ENCODE measurements around the gene TMEM62.
A peak's percentile ranks its signal among the peaks of the same experiment; 100 is the strongest.
"Not testable (repeated sequence)": the region's sequence is repeated elsewhere in the genome, so short reads cannot be mapped to it uniquely, and the experiment has no call there.

TMEM62 gene

GRCh38 chr15:43187544-43188155 lies 54.3 kb downstream of the TMEM62 start:
- Histone ChIP-seq H3K4me1 (peaks cover 23% of the 10 kb centered on the region), H3K9me3 (no peaks in the 10 kb centered on the region), H3K36me3 (peaks cover 44% of the 10 kb centered on the region), H4K20me1 (peaks cover 20% of the 10 kb centered on the region; the same call in 1 of the 2 replicates), H3K9ac (no peak overlapping the region), H3K27me3 (no peaks in the 10 kb centered on the region), H3K4me3 (no peak overlapping the region), H3K27ac (no peak overlapping the region), H3K4me2 (peak overlapping the region; percentile 98)
- no peak for TF ChIP-seq Cebpa-rat (IDR thresholded peaks at IDR 0.05)

DNA sequence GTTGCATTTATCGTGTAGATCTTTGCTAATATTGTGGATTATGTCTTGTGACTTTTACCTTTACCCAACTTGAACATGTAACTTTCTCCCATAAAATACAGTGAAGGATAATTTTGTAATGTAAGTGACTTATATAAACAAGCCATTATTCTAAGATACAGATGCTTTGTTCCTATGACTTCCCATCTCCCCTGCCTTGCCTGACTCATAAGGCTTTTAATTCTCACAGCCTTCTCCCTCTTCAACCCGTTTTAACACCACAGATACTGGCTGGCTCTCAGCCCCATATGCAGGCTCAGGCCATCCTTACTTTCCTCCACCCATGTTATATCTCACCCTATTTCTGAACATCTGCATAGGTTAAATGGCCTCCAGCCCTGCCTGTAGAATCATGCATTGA lies 55.9 kb downstream of the TMEM62 start:
- no peak overlapping the region for H3K4me3 ChIP-seq
- H3K4me2 ChIP-seq: no peak overlapping the region

GRCh38 chr15:43190178-43190577 lies 56.8 kb downstream of the TMEM62 start:
- H3K4me3 ChIP-seq: no peak overlapping the region
- H3K27ac ChIP-seq: no peak overlapping the region
- TF ChIP-seq Cebpa-rat (IDR thresholded peaks at IDR 0.05): no peak
- no peak overlapping the region for H3K4me2 ChIP-seq
- H4K20me1 ChIP-seq: peaks cover 20% of the 10 kb centered on the region; the same call in 1 of the 2 replicates
- H3K27me3 ChIP-seq: no peaks in the 10 kb centered on the region
- H3K36me3 ChIP-seq: peaks cover 61% of the 10 kb centered on the region
- H3K9ac ChIP-seq: no peak overlapping the region
- H3K4me1 ChIP-seq: peaks cover 16% of the 10 kb centered on the region
- no peaks in the 10 kb centered on the region for H3K9me3 ChIP-seq

More for the DNA sequence above, 55.9 kb downstream of the TMEM62 start:
- H3K36me3 ChIP-seq: peaks cover 54% of the 10 kb centered on the region
- TF ChIP-seq Cebpa-rat (IDR thresholded peaks at IDR 0.05): no peak
- H3K27me3 ChIP-seq: no peaks in the 10 kb centered on the region
- H3K4me1 ChIP-seq: peaks cover 16% of the 10 kb centered on the region
- no peaks in the 10 kb centered on the region for H3K9me3 ChIP-seq
- H3K27ac ChIP-seq: no peak overlapping the region
- H3K9ac ChIP-seq: no peak overlapping the region
- H4K20me1 ChIP-seq: peaks cover 20% of the 10 kb centered on the region; the same call in 1 of the 2 replicates

- Histone ChIP-seq H3K9ac (no peak overlapping the region), H3K36me3 (peaks cover 88% of the 10 kb centered on the region), H4K20me1 (no peaks in the 10 kb centered on the region), H3K4me3 (no peak overlapping the region), H3K4me2 (no peak overlapping the region), H3K4me1 (peaks cover 7% of the 10 kb centered on the region), H3K27ac (no peak overlapping the region), H3K27me3 (no peaks in the 10 kb centered on the region), H3K9me3 (peaks cover 21% of the 10 kb centered on the region)
- TF ChIP-seq Cebpa-rat (IDR thresholded peaks at IDR 0.05): no peak
Observed at GRCh38 chr15:43193710-43194109, 60.3 kb downstream of the TMEM62 start.

- peaks cover 32% of the 10 kb centered on the region for H3K9me3 ChIP-seq
- peaks cover 89% of the 10 kb centered on the region for H3K36me3 ChIP-seq
- no peak overlapping the region for H3K27ac ChIP-seq
- no peak overlapping the region for H3K4me2 ChIP-seq
- H3K4me1 ChIP-seq: peaks cover 9% of the 10 kb centered on the region
- H3K9ac ChIP-seq: no peak overlapping the region
- no peak for TF ChIP-seq Cebpa-rat (IDR thresholded peaks at IDR 0.05)
- no peaks in the 10 kb centered on the region for H4K20me1 ChIP-seq
- no peak overlapping the region for H3K4me3 ChIP-seq
- H3K27me3 ChIP-seq: no peaks in the 10 kb centered on the region
Observed at GRCh38 chr15:43194795-43195194, 61.4 kb downstream of the TMEM62 start.

DNA sequence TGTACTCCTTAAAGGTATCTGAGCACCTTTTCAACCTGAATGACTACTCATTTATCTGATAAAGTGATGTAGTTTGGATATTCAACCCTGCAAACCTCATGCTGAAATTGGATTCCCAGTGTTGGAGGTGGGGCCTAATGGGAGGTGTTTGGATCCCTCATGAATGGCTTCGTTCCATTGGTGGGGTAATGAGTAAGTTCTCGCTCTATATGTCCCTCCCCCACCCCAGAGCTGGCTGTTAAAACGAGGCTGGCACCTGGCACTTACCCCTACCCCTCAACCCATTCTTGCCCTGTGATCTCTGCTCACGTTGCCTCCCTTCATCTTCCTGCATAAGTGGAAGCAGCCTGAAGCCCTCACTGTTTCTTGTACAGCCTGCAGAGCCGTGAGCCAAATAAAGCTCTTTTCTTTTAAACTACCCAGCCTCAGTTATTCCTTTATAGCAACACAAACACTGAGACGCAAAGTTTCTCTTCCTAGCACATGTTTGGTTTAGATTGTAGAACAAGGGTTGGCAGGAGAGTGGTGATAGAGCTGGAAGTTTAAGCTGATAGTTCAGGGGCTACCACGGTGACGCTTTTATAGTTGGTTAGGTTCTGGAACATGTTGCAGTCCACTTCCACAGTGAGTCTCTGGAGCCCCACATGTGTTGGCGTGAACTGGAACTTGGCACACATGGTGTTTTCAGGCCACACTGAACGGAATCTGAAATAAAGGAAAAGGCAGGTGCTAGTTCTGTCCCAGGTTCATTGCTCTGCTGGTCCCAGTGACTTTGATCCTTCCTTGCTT lies 63.6 kb downstream of the TMEM62 start:
- Histone ChIP-seq H3K4me2 (no peak overlapping the region), H3K9ac (no peak overlapping the region), H3K27me3 (no peaks in the 10 kb centered on the region), H3K27ac (no peak overlapping the region), H3K4me3 (no peak overlapping the region), H3K36me3 (peaks cover 67% of the 10 kb centered on the region), H3K4me1 (peaks cover 11% of the 10 kb centered on the region), H3K9me3 (peaks cover 36% of the 10 kb centered on the region), H4K20me1 (no peaks in the 10 kb centered on the region)
- TF ChIP-seq Cebpa-rat (IDR thresholded peaks at IDR 0.05): no peak

- H3K4me3 ChIP-seq, H3K9ac ChIP-seq, H3K27ac ChIP-seq, H3K4me2 ChIP-seq, H4K20me1 ChIP-seq, H3K27me3 ChIP-seq: not testable (repeated sequence)
- H3K9me3 ChIP-seq: peaks cover 36% of the 10 kb centered on the region
- peaks cover 11% of the 10 kb centered on the region for H3K4me1 ChIP-seq
- H3K36me3 ChIP-seq: peaks cover 59% of the 10 kb centered on the region
Observed at GRCh38 chr15:43197773-43198172, 64.4 kb downstream of the TMEM62 start.

GRCh38 chr15:43198556-43198955 lies 65.2 kb downstream of the TMEM62 start:
- not testable (repeated sequence) for H3K27me3 ChIP-seq
- Histone ChIP-seq H3K4me1 (peaks cover 11% of the 10 kb centered on the region), H3K36me3 (peaks cover 52% of the 10 kb centered on the region)

GRCh38 chr15:43198992-43199391 lies 65.6 kb downstream of the TMEM62 start:
- no peak overlapping the region for H3K4me3 ChIP-seq
- H3K27ac ChIP-seq: no peak overlapping the region
- no peaks in the 10 kb centered on the region for H4K20me1 ChIP-seq
- peaks cover 36% of the 10 kb centered on the region for H3K9me3 ChIP-seq
- H3K9ac ChIP-seq: no peak overlapping the region
- TF ChIP-seq Cebpa-rat (IDR thresholded peaks at IDR 0.05): no peak
- H3K36me3 ChIP-seq: peaks cover 52% of the 10 kb centered on the region
- H3K4me1 ChIP-seq: peaks cover 11% of the 10 kb centered on the region
- no peak overlapping the region for H3K4me2 ChIP-seq
- no peaks in the 10 kb centered on the region for H3K27me3 ChIP-seq

More at GRCh38 chr15:43198556-43198955, 65.2 kb downstream of the TMEM62 start:
- H3K9me3 ChIP-seq: peaks cover 36% of the 10 kb centered on the region
- H3K4me3 ChIP-seq, H3K27ac ChIP-seq, H3K4me2 ChIP-seq, H3K9ac ChIP-seq, H4K20me1 ChIP-seq: not testable (repeated sequence)

- no peak overlapping the region for H3K4me2 ChIP-seq
- H3K27me3 ChIP-seq: no peaks in the 10 kb centered on the region
- no peak overlapping the region for H3K4me3 ChIP-seq
- H3K36me3 ChIP-seq: peaks cover 43% of the 10 kb centered on the region
- H3K9me3 ChIP-seq: peaks cover 36% of the 10 kb centered on the region
- no peak overlapping the region for H3K9ac ChIP-seq
- no peak for TF ChIP-seq Cebpa-rat (IDR thresholded peaks at IDR 0.05)
- H3K4me1 ChIP-seq: peaks cover 11% of the 10 kb centered on the region
- H3K27ac ChIP-seq: no peak overlapping the region
- H4K20me1 ChIP-seq: no peaks in the 10 kb centered on the region
Observed at GRCh38 chr15:43199945-43200488, 66.6 kb downstream of the TMEM62 start.

All from BLaER1 (cell line).